Mesenteric fat pad (tissue), 1 donor: Measurements from ENCODE around the gene SYT2. TPM values are rescaled to one million over a fixed set of nuclear protein-coding genes. Genes with fewer than 3 reads are reported as not detected.
"Not testable (repeated sequence)": the region's sequence is repeated elsewhere in the genome, so short reads cannot be mapped to it uniquely, and the experiment has no call there.

Source experiments
- DNase-seq: peaks from one replicate; pipeline ENCODE4 v3.0.0-alpha.2; 2020; ENCODE audit warnings: low spot score
- total RNA-seq: library from RNA; stranded (reverse); fragmentation: NEBNext Ultra II Directional; extraction: Animal tissue kit (Norgen Biotek cat#: 25700); gene quantifications from one replicate; pipeline ENCODE4 v1.2.1, GENCODE V29; 2021
- donor health status: DM: yes; HTN: yes; CAD: no.

SYT2 gene
- total RNA-seq, 1 donor from 2014 or later: not detected

DNA sequence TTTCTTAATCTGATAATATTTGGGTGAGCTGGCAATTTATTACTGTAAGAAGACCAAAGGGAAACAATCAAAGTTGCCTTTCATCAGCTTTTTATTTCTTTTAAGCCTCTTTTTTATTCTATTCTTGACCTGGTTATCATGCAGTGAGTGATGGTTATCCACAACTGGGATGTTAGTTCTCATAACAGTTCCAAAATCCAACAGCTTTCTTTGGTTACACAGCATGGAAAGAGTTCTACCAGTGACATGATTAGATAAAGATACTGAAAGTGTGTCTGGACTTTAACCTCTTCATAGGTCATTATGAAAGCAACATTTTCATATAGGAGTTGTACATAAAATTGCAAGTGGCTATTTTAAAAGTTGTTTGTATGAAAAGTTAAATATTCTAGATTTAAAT, 163.0 kb downstream of the SYT2 start:
- DNase-seq: no peak

DNA sequence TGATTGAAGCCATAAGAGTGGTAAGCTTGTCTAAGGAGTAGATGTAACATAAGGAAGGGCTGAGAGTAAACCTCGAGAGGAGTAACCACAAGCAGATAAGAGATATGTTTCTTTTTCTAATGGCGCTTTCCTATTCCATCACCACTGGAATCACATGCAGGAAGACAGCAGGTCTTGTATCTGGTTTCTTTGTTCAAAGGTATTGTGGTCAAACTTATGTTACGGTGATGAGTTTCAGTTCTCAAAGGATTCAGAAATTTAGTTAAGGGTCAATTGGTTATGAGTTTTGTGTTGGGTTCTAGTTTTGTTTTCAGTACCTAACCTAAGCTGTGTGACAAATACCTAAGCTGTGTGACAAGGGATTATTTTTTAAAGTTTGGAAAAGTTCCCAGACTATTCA, 163.5 kb downstream of the SYT2 start:
- not testable (repeated sequence) for DNase-seq

DNA sequence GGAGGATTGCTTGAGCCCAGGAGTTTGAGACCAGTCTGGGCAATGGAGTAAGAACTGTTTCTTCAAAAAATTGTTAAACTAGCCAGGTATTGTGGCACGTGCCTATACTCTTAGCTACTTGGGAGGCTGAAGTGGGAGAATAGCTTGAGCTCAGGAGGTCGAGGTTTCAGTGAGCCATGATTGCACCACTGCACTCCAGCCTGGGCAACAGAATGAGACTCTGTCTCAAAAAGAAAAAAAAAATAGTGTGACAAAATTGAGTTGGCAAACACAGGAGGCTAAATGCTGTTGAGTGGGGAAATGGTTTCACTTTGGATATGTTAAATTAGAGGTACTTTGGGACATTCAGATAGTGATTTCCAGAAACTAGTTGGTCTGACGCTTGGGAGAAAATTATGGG, 163.9 kb downstream of the SYT2 start:
- not testable (repeated sequence) for DNase-seq

DNA sequence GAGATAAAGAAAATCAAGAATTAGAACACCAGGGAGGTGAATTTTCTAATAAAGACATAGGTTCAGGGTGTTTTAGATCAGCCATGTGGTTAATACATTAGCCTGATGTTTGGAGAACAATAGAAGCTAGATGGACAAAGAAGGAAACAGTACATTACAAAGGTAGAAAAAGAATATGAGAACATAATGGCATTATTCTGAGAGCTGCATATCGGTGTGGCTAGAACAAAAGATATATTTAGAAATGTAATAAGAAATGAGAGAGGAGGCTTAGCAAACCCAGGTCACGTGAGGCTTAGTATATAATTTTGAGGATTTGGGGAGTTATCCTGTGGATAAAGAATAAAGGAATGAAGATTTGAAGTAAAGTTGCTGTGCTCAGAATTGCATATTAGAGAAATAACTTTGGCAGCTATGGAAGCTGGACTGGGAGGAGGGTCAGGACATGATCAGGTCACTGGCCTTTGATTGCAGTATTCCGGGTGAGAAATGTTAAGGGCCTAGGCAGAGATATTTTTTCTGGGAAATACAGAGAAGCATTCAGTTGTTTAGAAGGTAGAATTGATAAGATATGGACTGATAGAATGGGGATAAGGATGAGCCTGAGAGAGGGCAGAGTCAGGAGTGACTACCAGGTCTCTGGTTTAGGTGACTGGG, 164.5 kb downstream of the SYT2 start:
- DNase-seq: not testable (repeated sequence)

DNA sequence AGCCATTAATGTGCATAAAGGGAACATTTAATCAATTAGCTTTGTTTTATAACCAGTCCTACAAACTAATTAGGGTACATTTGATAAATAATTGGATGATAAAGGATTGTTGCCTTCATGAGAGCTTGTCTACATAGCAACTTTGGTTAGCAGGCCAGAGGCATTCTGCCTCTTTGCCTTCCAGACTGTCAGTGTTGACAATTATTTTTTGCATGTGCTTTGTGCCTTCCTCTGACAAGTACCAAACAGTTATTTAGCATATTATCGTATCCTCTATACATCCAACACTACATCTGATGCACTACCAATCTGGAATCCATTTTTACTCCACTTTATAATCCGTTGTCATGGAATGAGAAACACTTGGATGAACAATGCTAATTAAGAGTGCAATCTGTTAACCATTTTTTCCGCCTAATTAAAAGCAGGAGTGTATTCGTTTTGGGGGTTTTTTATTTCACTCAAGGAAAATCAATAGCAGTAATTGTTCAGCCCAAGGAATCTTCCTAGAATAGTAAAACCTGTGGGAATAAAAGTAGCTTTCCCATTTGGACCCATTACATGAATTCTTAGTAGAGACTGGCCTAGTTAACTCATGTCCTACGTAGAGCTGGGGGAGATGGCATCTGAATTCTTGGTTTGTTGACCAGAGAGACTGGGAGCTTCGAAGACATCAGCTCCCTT, 165.3 kb downstream of the SYT2 start:
- DNase-seq: not testable (repeated sequence)

DNA sequence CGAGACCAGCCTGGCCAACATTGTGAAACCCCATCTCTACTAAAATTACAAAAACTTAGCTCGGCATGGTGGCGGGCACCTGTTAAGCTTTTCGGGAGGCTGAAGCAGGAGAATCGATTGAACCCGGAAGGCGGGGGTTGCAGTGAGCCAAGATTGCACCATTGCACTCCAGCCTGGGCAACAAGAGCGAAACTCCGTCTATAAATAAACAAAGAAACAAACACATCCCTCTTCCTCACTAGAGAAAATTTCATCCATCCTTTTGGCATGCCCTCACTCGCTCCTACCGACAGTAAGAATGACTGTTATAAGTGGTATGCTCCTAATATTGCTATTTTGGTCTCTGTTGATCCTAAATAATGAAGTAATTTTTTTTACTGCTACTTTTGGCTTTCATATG, 166.7 kb downstream of the SYT2 start:
- DNase-seq: not testable (repeated sequence)

DNA sequence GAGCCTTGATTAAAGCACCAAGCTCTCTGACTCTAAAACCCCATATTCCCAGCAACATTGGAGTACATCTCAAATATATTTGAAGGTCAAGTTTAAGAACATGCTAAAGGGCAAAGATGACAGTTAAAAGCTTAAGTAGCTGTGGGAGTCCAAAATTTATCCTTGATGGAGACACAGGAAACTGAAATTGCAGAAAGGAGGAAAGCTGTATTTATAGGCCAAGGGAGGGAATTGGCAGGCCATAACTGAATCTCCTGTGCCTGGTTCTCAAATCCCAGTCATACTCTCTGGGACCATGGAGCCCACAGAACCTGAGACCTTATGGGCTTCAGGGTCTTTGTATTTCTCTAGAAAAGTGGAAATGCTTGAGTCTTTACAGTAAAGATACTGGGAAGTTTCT, 167.8 kb downstream of the SYT2 start:
- not testable (repeated sequence) for DNase-seq

DNA sequence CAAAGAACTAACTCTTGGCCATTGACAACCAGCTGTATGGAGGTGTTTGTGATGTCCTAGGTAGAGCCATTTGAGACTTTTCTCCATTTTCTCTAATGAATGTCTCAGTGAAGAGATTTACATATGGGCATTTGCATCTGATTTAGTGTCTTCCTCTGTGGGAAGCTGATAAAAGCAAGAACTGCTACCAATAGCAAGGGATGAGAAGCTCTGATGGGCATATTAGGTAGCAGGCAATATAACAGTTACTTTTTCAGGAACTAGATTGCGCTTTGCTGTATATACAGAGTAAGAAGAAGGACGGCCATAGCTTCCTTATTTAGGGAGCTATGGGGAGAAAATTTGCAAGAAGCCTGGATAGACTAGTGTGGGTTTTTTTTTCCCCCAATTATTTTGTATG, 169.4 kb downstream of the SYT2 start:
- not testable (repeated sequence) for DNase-seq

Other genes starting within 250 kb of the SYT2 start
- 33.4 TPM for gene KDM5B, start 98.0 kb upstream of the SYT2 start, total RNA-seq
- 1.2 TPM for gene PCAT6, start 100.5 kb upstream of the SYT2 start, total RNA-seq
- gene RABIF, start 178.7 kb upstream of the SYT2 start, total RNA-seq: 5.3 TPM
- gene KLHL12, start 216.8 kb upstream of the SYT2 start, total RNA-seq: 20.7 TPM
- gene ADIPOR1, start 247.9 kb upstream of the SYT2 start, total RNA-seq: 76.2 TPM